ENCODE measurements around the gene TMEM89.

The TMEM89 gene

DNA sequence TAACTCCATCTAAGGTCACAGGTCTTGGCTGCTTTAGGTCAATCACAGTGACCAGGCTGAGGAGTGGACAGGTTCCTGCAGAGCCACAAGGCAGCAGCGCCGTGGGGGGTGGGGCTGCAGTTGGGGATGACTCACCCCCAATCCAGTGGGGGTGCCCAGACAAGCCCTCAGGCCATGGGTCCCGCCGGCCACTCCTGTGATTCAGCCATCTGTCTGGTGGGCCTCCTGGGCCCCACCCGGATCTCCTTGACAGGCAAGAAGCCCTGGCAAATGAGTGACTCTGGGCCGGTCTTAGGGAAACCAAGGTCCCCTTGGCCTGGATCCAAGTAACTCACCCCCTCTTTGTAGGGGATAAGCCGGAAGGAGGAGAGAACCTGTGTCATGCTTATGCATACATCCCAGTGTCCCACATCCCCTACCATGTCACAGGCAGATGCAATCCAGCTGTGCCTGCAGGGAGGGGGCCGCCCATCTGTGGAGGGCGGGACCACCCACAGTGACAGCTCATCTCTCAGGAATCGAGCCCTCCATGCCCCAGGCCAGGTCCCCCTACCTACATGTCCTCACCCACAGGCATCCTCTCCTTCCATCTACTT, 25.9 kb downstream of the TMEM89 start:
- H3K4me2 ChIP-seq (ENCODE audit: low read depth, low read length) = no peak overlapping the region
- no peaks in the 10 kb centered on the region for H3K4me1 ChIP-seq (ENCODE audit: low read length)
- H3K27me3 ChIP-seq (replicated peaks; ENCODE audit: insufficient read depth, low read length) = peaks cover 40% of the 10 kb centered on the region
- H3K9me2 ChIP-seq (replicated peaks; ENCODE audit: insufficient read depth, low read length) = no peaks in the 10 kb centered on the region
- no peak overlapping the region for H3K27ac ChIP-seq (ENCODE audit: low read length)
- H3K9me3 ChIP-seq (replicated peaks; ENCODE audit: insufficient read depth, low read length) = no peaks in the 10 kb centered on the region
- H4K20me1 ChIP-seq (ENCODE audit: insufficient read depth, low read length) = no peaks in the 10 kb centered on the region
- TF ChIP-seq EZH2phosphoT487 (IDR thresholded peaks at IDR 0.05; ENCODE audit: low read length) (no peak), EZH2 (optimal IDR thresholded peaks at IDR 0.05; ENCODE audit: low read depth, low read length) (no peak)
- TF ChIP-seq, protein P1, sequence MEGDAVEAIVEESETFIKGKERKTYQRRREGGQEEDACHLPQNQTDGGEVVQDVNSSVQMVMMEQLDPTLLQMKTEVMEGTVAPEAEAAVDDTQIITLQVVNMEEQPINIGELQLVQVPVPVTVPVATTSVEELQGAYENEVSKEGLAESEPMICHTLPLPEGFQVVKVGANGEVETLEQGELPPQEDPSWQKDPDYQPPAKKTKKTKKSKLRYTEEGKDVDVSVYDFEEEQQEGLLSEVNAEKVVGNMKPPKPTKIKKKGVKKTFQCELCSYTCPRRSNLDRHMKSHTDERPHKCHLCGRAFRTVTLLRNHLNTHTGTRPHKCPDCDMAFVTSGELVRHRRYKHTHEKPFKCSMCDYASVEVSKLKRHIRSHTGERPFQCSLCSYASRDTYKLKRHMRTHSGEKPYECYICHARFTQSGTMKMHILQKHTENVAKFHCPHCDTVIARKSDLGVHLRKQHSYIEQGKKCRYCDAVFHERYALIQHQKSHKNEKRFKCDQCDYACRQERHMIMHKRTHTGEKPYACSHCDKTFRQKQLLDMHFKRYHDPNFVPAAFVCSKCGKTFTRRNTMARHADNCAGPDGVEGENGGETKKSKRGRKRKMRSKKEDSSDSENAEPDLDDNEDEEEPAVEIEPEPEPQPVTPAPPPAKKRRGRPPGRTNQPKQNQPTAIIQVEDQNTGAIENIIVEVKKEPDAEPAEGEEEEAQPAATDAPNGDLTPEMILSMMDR (IDR thresholded peaks at IDR 0.05; ENCODE audit: low read length) = no peak
- no peaks in the 10 kb centered on the region for H3K79me2 ChIP-seq (ENCODE audit: low read length)
- no peak overlapping the region for H3K4me3 ChIP-seq (ENCODE audit: low read length)
- no peaks in the 10 kb centered on the region for H3K36me3 ChIP-seq (replicated peaks; ENCODE audit: insufficient read depth, low read length)
- no peak for DNase-seq
- H3F3A ChIP-seq (ENCODE audit: insufficient read depth, low read length) = no peaks in the 10 kb centered on the region
- H2AFZ ChIP-seq (ENCODE audit: low read length) = no peak overlapping the region
- H3K9ac ChIP-seq (ENCODE audit: low read length) = no peak overlapping the region

DNA sequence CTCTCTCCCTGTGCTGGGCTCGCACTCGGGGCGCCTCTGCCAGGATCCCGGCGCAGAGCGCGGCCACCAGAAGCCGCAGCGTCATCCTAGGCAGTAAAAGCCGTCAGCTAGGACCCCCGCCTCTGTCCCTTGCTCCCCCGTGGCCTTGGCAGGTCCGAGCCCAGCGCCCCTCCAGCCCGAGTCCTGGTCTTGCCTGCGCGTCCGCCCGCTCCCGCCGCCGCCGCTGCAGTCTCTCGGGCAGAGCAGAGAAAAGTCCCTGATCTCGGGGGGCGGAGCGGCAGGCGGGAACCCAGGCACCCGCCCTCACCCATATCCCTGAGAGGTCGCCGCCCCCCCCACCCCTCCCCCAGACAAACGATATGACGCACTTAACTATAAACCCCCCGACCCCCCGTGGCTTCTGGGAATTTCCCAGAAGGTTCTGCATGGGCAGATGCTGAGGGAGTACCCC, 26.5 kb downstream of the TMEM89 start, which contains the start of gene COL7A1:
Gene COL7A1, minus strand, starts transcription at position 255 of the 451 bp plus-strand sequence. Its CDS starts 170 bp downstream, at position 85.
- H2AFZ ChIP-seq (ENCODE audit: low read length) = no peak within 1 kb of the TSS
- H3K36me3 ChIP-seq (replicated peaks; ENCODE audit: insufficient read depth, low read length) = no peaks in the 10 kb centered on the region
- H3K4me2 ChIP-seq (ENCODE audit: low read depth, low read length) = no peak within 1 kb of the TSS

DNA sequence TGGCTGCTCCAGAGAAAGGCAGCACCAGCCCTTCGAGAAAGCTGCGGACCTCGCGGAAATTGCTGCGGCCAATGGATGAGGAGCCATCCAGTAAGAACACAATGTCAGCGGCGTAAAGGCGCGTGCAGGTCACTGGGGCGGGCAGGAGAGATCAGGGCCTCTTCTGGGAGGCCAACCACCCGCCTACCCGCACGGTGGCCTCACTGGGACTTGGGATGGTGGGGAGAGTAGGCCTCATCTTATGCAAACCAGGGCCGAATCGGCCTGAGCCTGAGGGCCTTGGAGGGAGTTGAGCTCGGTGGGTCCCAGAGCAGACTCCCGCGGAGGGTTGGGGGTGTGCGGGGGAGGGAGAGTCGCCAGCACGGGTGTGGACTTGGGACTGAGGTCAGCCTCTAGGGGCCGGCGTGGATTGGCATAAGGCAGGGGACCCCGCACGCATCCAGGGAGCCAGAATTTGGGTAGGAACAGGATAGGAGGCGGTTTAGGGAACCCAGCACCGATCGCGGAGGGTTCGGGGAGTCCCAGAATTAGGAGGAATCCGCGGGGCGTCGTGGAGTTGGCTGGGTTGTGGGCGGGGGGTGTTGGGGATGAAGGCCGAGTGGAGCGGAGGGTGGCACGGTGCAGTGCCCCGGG, 27.0 kb downstream of the TMEM89 start:
- Histone ChIP-seq H3F3A (ENCODE audit: insufficient read depth, low read length) (no peaks in the 10 kb centered on the region), H3K4me3 (ENCODE audit: low read length) (no peak overlapping the region), H3K4me1 (ENCODE audit: low read length) (no peaks in the 10 kb centered on the region), H3K9ac (ENCODE audit: low read length) (no peak overlapping the region), H3K9me3 (replicated peaks; ENCODE audit: insufficient read depth, low read length) (no peaks in the 10 kb centered on the region), H3K79me2 (ENCODE audit: low read length) (no peaks in the 10 kb centered on the region), H4K20me1 (ENCODE audit: insufficient read depth, low read length) (no peaks in the 10 kb centered on the region), H3K36me3 (replicated peaks; ENCODE audit: insufficient read depth, low read length) (no peaks in the 10 kb centered on the region), H2AFZ (ENCODE audit: low read length) (no peak overlapping the region), H3K27me3 (replicated peaks; ENCODE audit: insufficient read depth, low read length) (peaks cover 51% of the 10 kb centered on the region), H3K27ac (ENCODE audit: low read length) (no peak overlapping the region), H3K4me2 (ENCODE audit: low read depth, low read length) (no peak overlapping the region), H3K9me2 (replicated peaks; ENCODE audit: insufficient read depth, low read length) (no peaks in the 10 kb centered on the region)
- TF ChIP-seq, protein P1 (IDR thresholded peaks at IDR 0.05; ENCODE audit: low read length) = no peak
- no peak for TF ChIP-seq EZH2 (optimal IDR thresholded peaks at IDR 0.05; ENCODE audit: low read depth, low read length)
- no peak for TF ChIP-seq EZH2phosphoT487 (IDR thresholded peaks at IDR 0.05; ENCODE audit: low read length)
- no peak for DNase-seq

More for the DNA sequence above, 26.5 kb downstream of the TMEM89 start, which contains the start of gene COL7A1:
- no peak within 1 kb of the TSS for H3K4me3 ChIP-seq (ENCODE audit: low read length)
- no peak for DNase-seq
- H3K27ac ChIP-seq (ENCODE audit: low read length) = no peak within 1 kb of the TSS
- no peaks in the 10 kb centered on the region for H3K4me1 ChIP-seq (ENCODE audit: low read length)
- peaks cover 45% of the 10 kb centered on the region for H3K27me3 ChIP-seq (replicated peaks; ENCODE audit: insufficient read depth, low read length)
- no peaks in the 10 kb centered on the region for H3K9me2 ChIP-seq (replicated peaks; ENCODE audit: insufficient read depth, low read length)
- no peaks in the 10 kb centered on the region for H3K9me3 ChIP-seq (replicated peaks; ENCODE audit: insufficient read depth, low read length)
- no peaks in the 10 kb centered on the region for H3K79me2 ChIP-seq (ENCODE audit: low read length)
- H4K20me1 ChIP-seq (ENCODE audit: insufficient read depth, low read length) = no peaks in the 10 kb centered on the region
- no peaks in the 10 kb centered on the region for H3F3A ChIP-seq (ENCODE audit: insufficient read depth, low read length)
- TF ChIP-seq, protein P1 (IDR thresholded peaks at IDR 0.05; ENCODE audit: low read length) = no peak
- TF ChIP-seq EZH2phosphoT487 (IDR thresholded peaks at IDR 0.05; ENCODE audit: low read length) (no peak), EZH2 (optimal IDR thresholded peaks at IDR 0.05; ENCODE audit: low read depth, low read length) (no peak)
- no peak within 1 kb of the TSS for H3K9ac ChIP-seq (ENCODE audit: low read length)

Measured in MM.1S (cell line).